ENCODE data around the gene DSCAML1. TPM values are rescaled to one million over a fixed set of nuclear protein-coding genes. Genes with fewer than 3 reads are reported as not detected.

The DSCAML1 gene
- polyA plus RNA-seq, 2 donors, result 0.04 TPM

DNA sequence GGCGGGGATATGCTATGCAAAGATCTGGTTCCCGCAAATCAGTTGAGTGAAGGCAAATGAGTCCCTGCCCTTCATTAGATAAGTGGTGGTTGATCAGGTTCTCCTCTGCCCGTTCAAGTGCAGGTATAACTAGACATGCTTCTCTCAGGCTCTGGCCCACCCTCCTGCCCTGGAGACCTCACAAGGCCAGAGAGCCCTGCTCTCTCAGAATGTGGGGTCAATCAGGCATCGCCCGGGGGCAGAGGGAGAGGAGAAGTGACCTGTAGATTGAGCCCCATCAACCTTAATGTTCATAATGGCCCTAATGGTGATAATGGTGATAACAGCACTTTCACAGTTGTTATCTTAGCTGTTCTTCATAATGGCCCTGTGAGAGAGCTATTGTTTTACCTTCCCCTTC lies 224.3 kb downstream of the DSCAML1 start:
- Histone ChIP-seq H3K27me3 (ENCODE audit: control insufficient read depth in 1 of 2, insufficient read depth in 2 of 2, low read length in 2 of 2) (no peaks in the 10 kb centered on the region), H3K9me3 (ENCODE audit: control insufficient read depth in 2 of 2, insufficient read depth in 1 of 2, low read depth in 1 of 2, low read length in 1 of 2) (peaks cover 0 to 2% of the 10 kb centered on the region in 2 donors), H3K36me3 (ENCODE audit: control insufficient read depth in 2 of 2, insufficient read depth in 2 of 2, low read length in 1 of 2) (no peaks in the 10 kb centered on the region), H3K4me3 (ENCODE audit: low read depth in 1 of 2, low read length in 2 of 2) (no peak overlapping the region), H3K4me1 (ENCODE audit: control insufficient read depth in 2 of 2, insufficient read depth in 2 of 2, low read length in 1 of 2) (no peaks in the 10 kb centered on the region), H3K27ac (ENCODE audit: low read depth in 2 of 2, low read length in 1 of 2) (no peak overlapping the region)
- WGBS, 2 donors, result 77 to 88% methylated on average over 5 of the region's 5 CpGs

DNA sequence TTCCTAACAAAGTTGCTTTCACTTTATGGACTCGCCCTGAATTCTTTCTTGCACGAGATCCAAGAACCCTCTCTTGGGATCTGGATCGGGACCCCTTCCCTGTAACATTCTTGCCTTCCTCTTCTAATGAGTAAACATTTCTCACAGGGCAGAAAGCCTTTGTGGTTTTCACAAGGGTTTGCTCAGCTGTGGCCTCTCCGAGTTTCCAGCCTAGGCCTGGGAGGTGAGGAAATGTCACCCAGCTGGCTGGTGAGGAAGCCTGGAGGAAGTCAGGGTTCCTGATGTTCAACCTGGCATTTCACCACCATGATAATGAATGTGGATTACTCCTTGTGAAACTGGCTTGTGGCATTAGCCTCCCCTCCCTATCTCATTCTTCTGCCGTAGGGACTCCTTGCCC lies 224.9 kb downstream of the DSCAML1 start:
- Histone ChIP-seq H3K9me3 (ENCODE audit: control insufficient read depth in 2 of 2, insufficient read depth in 1 of 2, low read depth in 1 of 2, low read length in 1 of 2) (peaks cover 0 to 2% of the 10 kb centered on the region in 2 donors), H3K27ac (ENCODE audit: low read depth in 2 of 2, low read length in 1 of 2) (no peak overlapping the region), H3K4me1 (ENCODE audit: control insufficient read depth in 2 of 2, insufficient read depth in 2 of 2, low read length in 1 of 2) (no peaks in the 10 kb centered on the region), H3K36me3 (ENCODE audit: control insufficient read depth in 2 of 2, insufficient read depth in 2 of 2, low read length in 1 of 2) (no peaks in the 10 kb centered on the region), H3K27me3 (ENCODE audit: control insufficient read depth in 1 of 2, insufficient read depth in 2 of 2, low read length in 2 of 2) (no peaks in the 10 kb centered on the region), H3K4me3 (ENCODE audit: low read depth in 1 of 2, low read length in 2 of 2) (no peak overlapping the region)
- 54 to 57% methylated on average over 5 of the region's 5 CpGs for WGBS, 2 donors

DNA sequence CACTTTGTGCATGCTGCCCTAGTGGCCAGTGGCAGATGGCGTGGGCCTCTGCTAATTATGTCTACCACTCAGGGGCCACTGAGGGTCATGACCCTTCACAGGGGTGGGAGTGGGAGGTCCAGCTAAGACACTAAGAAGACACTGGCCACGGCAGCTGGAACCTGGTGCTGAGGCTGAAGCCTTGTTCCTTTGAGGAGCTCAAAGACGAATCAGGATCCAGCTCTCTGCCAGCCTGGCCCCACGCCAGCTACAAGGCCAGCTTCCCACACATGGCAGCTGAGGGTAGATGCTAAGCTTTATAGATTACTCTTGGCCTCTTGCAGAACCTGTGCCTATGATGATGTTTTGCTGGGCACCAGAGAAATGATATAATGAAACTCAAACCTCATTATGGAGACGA lies 226.3 kb downstream of the DSCAML1 start:
- no peaks in the 10 kb centered on the region for H3K27me3 ChIP-seq (ENCODE audit: control insufficient read depth in 1 of 2, insufficient read depth in 2 of 2, low read length in 2 of 2)
- no peak overlapping the region for H3K27ac ChIP-seq (ENCODE audit: low read depth in 2 of 2, low read length in 1 of 2)
- H3K36me3 ChIP-seq (ENCODE audit: control insufficient read depth in 2 of 2, insufficient read depth in 2 of 2, low read length in 1 of 2), result no peaks in the 10 kb centered on the region
- 56 to 63% methylated on average over 5 of the region's 5 CpGs for WGBS, 2 donors
- peaks cover 0 to 2% of the 10 kb centered on the region in 2 donors for H3K9me3 ChIP-seq (ENCODE audit: control insufficient read depth in 2 of 2, insufficient read depth in 1 of 2, low read depth in 1 of 2, low read length in 1 of 2)
- H3K4me1 ChIP-seq (ENCODE audit: control insufficient read depth in 2 of 2, insufficient read depth in 2 of 2, low read length in 1 of 2), result no peaks in the 10 kb centered on the region
- H3K4me3 ChIP-seq (ENCODE audit: low read depth in 1 of 2, low read length in 2 of 2), result no peak overlapping the region

DNA sequence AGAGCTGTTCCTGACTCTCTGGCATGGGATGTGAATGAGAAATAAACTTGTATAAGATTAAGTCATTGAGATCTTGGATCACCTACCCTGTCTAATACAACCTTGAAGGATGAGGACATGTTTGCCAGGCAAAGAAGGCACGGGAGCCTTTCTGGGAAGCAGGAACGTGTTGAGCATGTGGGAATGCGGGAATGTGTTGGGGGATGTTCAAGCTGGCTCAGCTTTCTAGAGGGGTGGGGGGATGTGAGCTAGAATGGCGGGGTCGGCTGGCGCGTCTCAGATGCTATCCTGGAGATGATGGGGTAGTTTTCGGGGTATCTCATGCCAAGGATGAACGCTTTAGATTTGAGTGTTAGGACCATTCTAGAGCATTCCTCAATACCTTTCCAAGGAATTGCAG lies 227.1 kb downstream of the DSCAML1 start:
- peaks cover 0 to 2% of the 10 kb centered on the region in 2 donors for H3K9me3 ChIP-seq (ENCODE audit: control insufficient read depth in 2 of 2, insufficient read depth in 1 of 2, low read depth in 1 of 2, low read length in 1 of 2)
- no peak overlapping the region for H3K27ac ChIP-seq (ENCODE audit: low read depth in 2 of 2, low read length in 1 of 2)
- H3K36me3 ChIP-seq (ENCODE audit: control insufficient read depth in 2 of 2, insufficient read depth in 2 of 2, low read length in 1 of 2), result no peaks in the 10 kb centered on the region
- WGBS, 2 donors, result 87 to 89% methylated on average over 9 of the region's 9 CpGs
- H3K4me1 ChIP-seq (ENCODE audit: control insufficient read depth in 2 of 2, insufficient read depth in 2 of 2, low read length in 1 of 2), result no peaks in the 10 kb centered on the region
- H3K4me3 ChIP-seq (ENCODE audit: low read depth in 1 of 2, low read length in 2 of 2), result no peak overlapping the region
- H3K27me3 ChIP-seq (ENCODE audit: control insufficient read depth in 1 of 2, insufficient read depth in 2 of 2, low read length in 2 of 2), result no peaks in the 10 kb centered on the region

- WGBS, 2 donors, result 52 to 59% methylated on average over 4 of the region's 4 CpGs
- H3K4me3 ChIP-seq (ENCODE audit: low read depth in 1 of 2, low read length in 2 of 2), result no peak overlapping the region
- peaks cover 0 to 2% of the 10 kb centered on the region in 2 donors for H3K9me3 ChIP-seq (ENCODE audit: control insufficient read depth in 2 of 2, insufficient read depth in 1 of 2, low read depth in 1 of 2, low read length in 1 of 2)
- no peaks in the 10 kb centered on the region for H3K4me1 ChIP-seq (ENCODE audit: control insufficient read depth in 2 of 2, insufficient read depth in 2 of 2, low read length in 1 of 2)
- no peak overlapping the region for H3K27ac ChIP-seq (ENCODE audit: low read depth in 2 of 2, low read length in 1 of 2)
- H3K27me3 ChIP-seq (ENCODE audit: control insufficient read depth in 1 of 2, insufficient read depth in 2 of 2, low read length in 2 of 2), result no peaks in the 10 kb centered on the region
- H3K36me3 ChIP-seq (ENCODE audit: control insufficient read depth in 2 of 2, insufficient read depth in 2 of 2, low read length in 1 of 2), result no peaks in the 10 kb centered on the region
Measured at GRCh38 chr11:117565709-117566108, 231.3 kb downstream of the DSCAML1 start.

DNA sequence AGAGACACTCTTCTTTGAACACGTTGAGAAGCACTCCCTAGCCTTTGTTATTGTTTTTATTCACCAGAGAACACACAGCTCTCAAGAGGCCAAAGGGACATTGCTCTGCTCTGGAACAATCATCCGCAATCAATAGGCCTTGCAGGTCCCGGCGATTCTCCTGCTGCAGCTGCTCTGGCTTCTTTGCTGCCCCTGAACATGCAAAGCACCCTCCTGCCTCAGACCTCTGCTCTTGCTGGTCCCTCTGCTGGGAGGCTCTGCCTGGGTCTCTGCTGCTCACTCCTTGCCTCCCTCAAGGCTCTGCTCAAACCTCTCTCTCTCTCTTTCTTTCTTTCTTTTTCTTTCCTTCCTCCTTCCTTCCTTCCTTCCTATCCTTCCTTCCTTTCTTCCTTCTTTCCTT lies 232.7 kb downstream of the DSCAML1 start:
- Histone ChIP-seq H3K9me3 (ENCODE audit: control insufficient read depth in 2 of 2, insufficient read depth in 1 of 2, low read depth in 1 of 2, low read length in 1 of 2) (no peaks in the 10 kb centered on the region), H3K4me1 (ENCODE audit: control insufficient read depth in 2 of 2, insufficient read depth in 2 of 2, low read length in 1 of 2) (no peaks in the 10 kb centered on the region), H3K27ac (ENCODE audit: low read depth in 2 of 2, low read length in 1 of 2) (no peak overlapping the region), H3K36me3 (ENCODE audit: control insufficient read depth in 2 of 2, insufficient read depth in 2 of 2, low read length in 1 of 2) (no peaks in the 10 kb centered on the region), H3K4me3 (ENCODE audit: low read depth in 1 of 2, low read length in 2 of 2) (no peak overlapping the region), H3K27me3 (ENCODE audit: control insufficient read depth in 1 of 2, insufficient read depth in 2 of 2, low read length in 2 of 2) (peaks cover 0 to 4% of the 10 kb centered on the region in 2 donors)
- WGBS, 2 donors, result 68 to 83% methylated on average over 4 of the region's 4 CpGs

- no peaks in the 10 kb centered on the region for H3K36me3 ChIP-seq (ENCODE audit: control insufficient read depth in 2 of 2, insufficient read depth in 2 of 2, low read length in 1 of 2)
- H3K9me3 ChIP-seq (ENCODE audit: control insufficient read depth in 2 of 2, insufficient read depth in 1 of 2, low read depth in 1 of 2, low read length in 1 of 2), result no peaks in the 10 kb centered on the region
- H3K4me3 ChIP-seq (ENCODE audit: low read depth in 1 of 2, low read length in 2 of 2), result no peak overlapping the region
- H3K27me3 ChIP-seq (ENCODE audit: control insufficient read depth in 1 of 2, insufficient read depth in 2 of 2, low read length in 2 of 2), result peaks cover 0 to 4% of the 10 kb centered on the region in 2 donors
- no peak overlapping the region for H3K27ac ChIP-seq (ENCODE audit: low read depth in 2 of 2, low read length in 1 of 2)
- WGBS, 2 donors, result 90 to 93% methylated on average over 7 of the region's 7 CpGs
- H3K4me1 ChIP-seq (ENCODE audit: control insufficient read depth in 2 of 2, insufficient read depth in 2 of 2, low read length in 1 of 2), result no peaks in the 10 kb centered on the region
Measured at GRCh38 chr11:117563556-117563955, 233.5 kb downstream of the DSCAML1 start.

DNA sequence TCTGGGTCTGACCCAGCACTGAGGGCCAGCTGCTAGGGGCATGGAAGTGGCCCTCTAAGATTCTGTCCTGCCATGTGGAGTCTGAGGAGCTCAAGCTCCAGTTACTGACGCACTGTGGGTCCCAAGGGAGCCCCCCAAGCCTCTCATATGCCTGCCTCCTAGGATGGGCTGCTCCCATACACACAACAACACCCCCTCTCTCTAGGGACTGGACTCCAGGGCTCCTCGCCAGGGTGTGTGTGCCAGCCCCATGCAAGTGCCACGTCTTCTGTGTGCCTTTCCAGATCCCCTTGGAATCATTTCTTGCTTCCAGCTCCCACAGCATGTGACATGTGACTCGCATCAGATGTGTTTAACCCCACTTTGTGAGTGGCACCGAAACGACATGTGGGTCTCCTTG lies 234.9 kb downstream of the DSCAML1 start:
- Histone ChIP-seq H3K4me1 (ENCODE audit: control insufficient read depth in 2 of 2, insufficient read depth in 2 of 2, low read length in 1 of 2) (no peaks in the 10 kb centered on the region), H3K27me3 (ENCODE audit: control insufficient read depth in 1 of 2, insufficient read depth in 2 of 2, low read length in 2 of 2) (peaks cover 0 to 4% of the 10 kb centered on the region in 2 donors), H3K36me3 (ENCODE audit: control insufficient read depth in 2 of 2, insufficient read depth in 2 of 2, low read length in 1 of 2) (no peaks in the 10 kb centered on the region), H3K4me3 (ENCODE audit: low read depth in 1 of 2, low read length in 2 of 2) (no peak overlapping the region), H3K27ac (ENCODE audit: low read depth in 2 of 2, low read length in 1 of 2) (no peak overlapping the region), H3K9me3 (ENCODE audit: control insufficient read depth in 2 of 2, insufficient read depth in 1 of 2, low read depth in 1 of 2, low read length in 1 of 2) (no peaks in the 10 kb centered on the region)
- WGBS, 2 donors, result 53 to 66% methylated on average over 6 of the region's 6 CpGs

GRCh38 chr11:117560780-117561530 lies 236.1 kb downstream of the DSCAML1 start:
- 68 to 69% methylated on average over 5 of the region's 5 CpGs for WGBS, 2 donors
- Histone ChIP-seq H3K4me3 (ENCODE audit: low read depth in 1 of 2, low read length in 2 of 2) (no peak overlapping the region), H3K9me3 (ENCODE audit: control insufficient read depth in 2 of 2, insufficient read depth in 1 of 2, low read depth in 1 of 2, low read length in 1 of 2) (no peaks in the 10 kb centered on the region), H3K27me3 (ENCODE audit: control insufficient read depth in 1 of 2, insufficient read depth in 2 of 2, low read length in 2 of 2) (peaks cover 0 to 4% of the 10 kb centered on the region in 2 donors), H3K36me3 (ENCODE audit: control insufficient read depth in 2 of 2, insufficient read depth in 2 of 2, low read length in 1 of 2) (no peaks in the 10 kb centered on the region), H3K27ac (ENCODE audit: low read depth in 2 of 2, low read length in 1 of 2) (no peak overlapping the region), H3K4me1 (ENCODE audit: control insufficient read depth in 2 of 2, insufficient read depth in 2 of 2, low read length in 1 of 2) (no peaks in the 10 kb centered on the region)

- 67 to 70% methylated on average over 5 of the region's 5 CpGs for WGBS, 2 donors
- Histone ChIP-seq H3K4me3 (ENCODE audit: low read depth in 1 of 2, low read length in 2 of 2) (no peak overlapping the region), H3K27me3 (ENCODE audit: control insufficient read depth in 1 of 2, insufficient read depth in 2 of 2, low read length in 2 of 2) (peaks cover 0 to 4% of the 10 kb centered on the region in 2 donors)
Measured at GRCh38 chr11:117559698-117560097, 237.3 kb downstream of the DSCAML1 start.

More at GRCh38 chr11:117559698-117560097, 237.3 kb downstream of the DSCAML1 start:
- no peaks in the 10 kb centered on the region for H3K9me3 ChIP-seq (ENCODE audit: control insufficient read depth in 2 of 2, insufficient read depth in 1 of 2, low read depth in 1 of 2, low read length in 1 of 2)
- no peak overlapping the region for H3K27ac ChIP-seq (ENCODE audit: low read depth in 2 of 2, low read length in 1 of 2)
- no peaks in the 10 kb centered on the region for H3K36me3 ChIP-seq (ENCODE audit: control insufficient read depth in 2 of 2, insufficient read depth in 2 of 2, low read length in 1 of 2)
- peaks cover 1 to 2% of the 10 kb centered on the region in 2 donors for H3K4me1 ChIP-seq (ENCODE audit: control insufficient read depth in 2 of 2, insufficient read depth in 2 of 2, low read length in 1 of 2)

Data from esophagus (tissue), 2 donors.